Activated CD4-positive, CD25-positive, alpha-beta regulatory T cell treated with anti-CD3 and anti-CD28 coated beads, Interleukin-2, amount 50 U/mL, for 72 hours (primary cell): ENCODE measurements around the gene RAB27A.
"Not testable (repeated sequence)": the region's sequence is repeated elsewhere in the genome, so short reads cannot be mapped to it uniquely, and the experiment has no call there.

ENCODE experiments used
- DNase-seq: peaks from one replicate; pipeline ENCODE4 v3.0.0; 2021

The RAB27A gene

DNA sequence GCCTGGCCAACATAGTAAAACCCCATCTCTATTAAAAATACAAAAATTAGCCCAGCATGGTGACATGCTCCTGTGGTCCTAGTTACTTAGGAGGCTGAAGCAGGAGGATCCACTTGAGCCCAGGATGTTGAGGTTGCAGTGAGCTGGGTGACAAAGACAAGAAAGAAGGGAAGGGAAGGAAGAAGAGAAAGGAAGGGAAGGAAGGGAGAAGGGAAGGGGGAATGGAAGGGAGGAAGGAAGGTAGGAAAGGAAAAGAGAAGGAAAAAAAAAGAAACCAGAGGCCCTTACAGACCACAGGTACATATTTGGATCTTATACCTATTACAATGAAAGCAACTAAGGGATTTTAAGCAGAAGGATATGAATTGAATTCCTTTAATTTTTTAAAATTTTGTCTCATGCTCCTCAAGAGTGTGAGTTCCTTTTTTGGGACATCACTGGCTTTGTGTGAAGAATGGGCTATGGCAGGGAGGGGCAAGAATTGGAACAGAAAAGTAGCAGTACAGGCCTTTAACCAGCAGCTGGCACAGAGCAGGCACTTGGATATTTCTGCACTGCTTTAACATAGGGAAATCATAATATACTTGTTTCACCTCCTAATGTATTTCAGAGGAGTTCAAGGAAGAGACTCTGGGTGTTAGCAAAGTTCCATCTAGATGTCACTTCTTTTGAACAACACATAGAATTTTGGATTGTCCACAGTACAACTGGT lies 7.9 kb downstream of the RAB27A start:
- no peak for DNase-seq

DNA sequence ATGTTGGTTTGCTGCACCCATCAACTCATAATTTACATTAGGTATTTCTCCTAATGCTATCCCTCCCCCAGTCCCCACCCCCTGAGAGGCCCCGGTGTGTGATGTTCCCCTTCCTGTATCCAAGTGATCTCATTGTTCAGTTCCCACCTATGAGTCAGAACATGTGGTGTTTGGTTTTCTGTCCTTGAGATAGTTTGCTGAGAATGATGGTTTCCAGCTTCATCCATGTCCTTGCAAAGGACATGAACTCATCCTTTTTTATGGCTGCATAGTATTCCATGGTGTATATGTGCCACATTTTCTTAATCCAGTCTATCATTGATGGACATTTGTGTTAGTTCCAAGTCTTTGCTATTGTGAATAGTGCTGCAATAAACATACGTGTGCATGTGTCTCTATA lies 9.0 kb downstream of the RAB27A start:
- not testable (repeated sequence) for DNase-seq

DNA sequence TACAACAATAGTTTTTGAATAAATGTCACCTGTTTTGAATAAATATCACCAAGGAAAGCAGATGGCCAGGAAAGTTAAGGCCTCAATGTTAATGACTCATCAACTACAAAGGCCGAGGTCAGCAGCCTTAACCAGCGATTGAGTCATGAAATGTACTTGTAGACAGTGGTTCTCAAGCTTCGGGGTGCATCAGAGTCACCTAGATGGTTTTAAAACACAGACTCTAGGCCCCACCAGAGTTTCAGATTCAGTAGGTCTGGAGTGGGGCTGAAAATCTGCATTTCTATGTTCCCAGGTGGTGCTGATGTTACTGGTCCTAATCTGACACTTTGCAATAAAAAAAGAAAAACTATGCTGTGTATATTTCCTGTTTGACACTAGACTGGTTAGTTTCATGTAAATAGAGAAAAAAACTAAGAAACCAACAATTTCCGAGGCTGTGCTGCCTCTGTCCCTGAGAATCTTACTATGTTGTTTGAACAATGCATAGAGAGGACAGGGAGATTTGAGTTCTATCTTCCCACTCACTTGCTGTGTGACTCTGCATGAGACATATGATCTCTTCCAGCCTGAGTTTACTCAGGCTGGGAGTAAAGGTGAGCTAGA lies 9.8 kb downstream of the RAB27A start:
- DNase-seq: peak; percentile 43

DNA sequence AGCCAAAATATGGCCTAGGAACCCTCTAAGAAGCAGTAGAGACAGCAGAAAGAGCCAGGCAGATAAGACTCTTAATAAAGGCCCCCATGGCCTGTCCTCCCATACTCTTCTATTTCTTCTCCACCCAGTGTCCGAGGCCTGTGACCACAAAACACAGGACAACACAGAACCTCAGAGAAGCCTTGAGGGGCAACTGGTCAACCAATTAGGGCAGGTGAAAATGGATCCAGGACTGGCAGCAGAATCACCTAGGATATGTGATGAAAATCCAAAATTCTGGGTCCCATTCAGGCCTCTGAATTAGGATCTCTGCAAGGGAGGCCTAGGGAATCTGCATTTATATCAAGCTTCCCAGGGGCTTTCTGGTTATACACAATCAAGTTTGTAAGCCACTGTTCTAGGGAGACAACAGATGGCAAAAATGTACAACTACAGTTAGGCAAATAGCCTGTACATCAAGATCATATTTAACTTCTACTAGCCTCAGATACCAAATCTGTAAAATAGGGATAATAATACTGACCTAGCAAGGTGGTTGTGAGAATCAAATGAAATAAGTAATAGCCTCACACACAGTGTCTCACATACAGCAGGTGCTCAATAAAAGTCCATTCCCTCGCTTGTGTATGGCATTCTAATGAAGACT lies 10.4 kb downstream of the RAB27A start:
- no peak for DNase-seq

DNA sequence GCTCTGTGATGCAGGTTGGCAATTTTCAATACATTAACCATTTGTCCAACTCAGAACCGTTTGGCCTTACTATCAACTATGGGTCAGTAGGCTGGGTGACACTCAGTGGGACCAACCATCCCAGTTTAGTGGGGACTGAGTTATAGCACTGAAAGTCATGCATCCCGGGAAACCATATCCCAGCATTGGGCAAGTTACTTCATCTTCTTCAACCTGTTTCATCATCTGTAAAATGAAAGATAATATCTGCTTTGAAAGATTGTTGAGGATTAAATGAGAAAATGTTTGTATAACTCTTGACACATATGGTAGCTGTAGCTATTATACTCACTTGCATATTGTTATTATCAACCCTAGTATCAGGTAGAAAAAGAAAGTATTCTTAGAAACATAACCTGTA lies 11.9 kb downstream of the RAB27A start:
- no peak for DNase-seq

DNA sequence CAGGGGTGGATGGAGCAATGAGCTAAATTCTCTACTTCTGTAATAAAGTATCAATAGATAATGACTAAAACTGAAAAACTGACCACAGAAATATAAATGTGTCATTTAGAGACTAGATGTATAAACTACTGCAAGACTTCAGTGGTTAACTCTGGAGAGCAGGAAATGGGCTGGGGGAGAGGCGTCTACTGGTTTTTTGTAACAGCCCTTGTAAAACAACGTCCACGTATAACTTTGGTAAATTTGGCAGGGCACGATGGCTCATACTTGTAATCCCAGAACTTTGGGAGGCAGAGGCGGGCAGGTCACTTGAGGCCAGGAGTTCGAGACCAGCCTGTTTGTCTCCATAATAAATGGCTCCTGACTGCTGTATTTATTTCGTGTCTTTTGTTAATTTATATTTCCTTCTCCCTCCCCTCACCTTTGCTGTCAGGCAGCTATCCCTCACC lies 12.5 kb downstream of the RAB27A start:
- peak; percentile 52 for DNase-seq

DNA sequence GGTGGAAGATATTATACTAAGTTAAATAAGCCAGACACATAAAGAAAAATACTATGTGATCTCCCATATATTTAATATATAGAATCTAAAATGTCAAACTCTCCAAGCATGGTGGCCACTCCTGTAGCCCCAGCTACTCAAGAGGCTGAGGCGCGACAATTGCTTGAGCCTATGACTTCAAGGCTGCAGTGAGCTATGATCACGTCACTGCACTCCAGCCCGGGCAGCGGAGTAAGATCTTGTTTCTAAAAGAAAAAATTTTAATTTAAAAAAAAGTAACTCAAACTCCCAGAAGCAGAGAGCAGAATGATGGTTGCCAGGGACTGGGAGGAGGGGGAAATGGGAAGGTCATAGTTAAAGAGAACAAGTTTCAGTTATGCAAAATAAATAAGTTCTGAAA lies 13.3 kb downstream of the RAB27A start:
- no peak for DNase-seq

DNA sequence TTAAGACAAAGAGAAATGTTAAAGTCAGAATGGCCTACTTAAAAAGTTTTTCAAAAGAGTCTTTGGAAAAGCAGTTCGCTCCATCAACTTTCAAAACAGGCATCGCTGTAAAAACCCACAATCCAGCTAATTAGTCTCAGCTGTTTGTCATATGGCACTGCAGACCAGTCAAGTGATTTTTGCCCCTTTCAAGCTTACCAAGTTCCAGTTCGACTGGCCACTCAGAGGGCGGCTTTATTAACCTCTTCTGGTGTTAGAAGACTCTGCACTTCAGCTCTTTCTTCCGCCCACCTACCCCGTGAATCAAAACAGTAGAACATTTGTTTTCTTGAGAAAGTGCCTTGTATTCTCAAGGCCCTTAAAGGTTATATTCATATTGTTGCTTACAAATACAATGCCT lies 19.3 kb downstream of the RAB27A start:
- no peak for DNase-seq

DNA sequence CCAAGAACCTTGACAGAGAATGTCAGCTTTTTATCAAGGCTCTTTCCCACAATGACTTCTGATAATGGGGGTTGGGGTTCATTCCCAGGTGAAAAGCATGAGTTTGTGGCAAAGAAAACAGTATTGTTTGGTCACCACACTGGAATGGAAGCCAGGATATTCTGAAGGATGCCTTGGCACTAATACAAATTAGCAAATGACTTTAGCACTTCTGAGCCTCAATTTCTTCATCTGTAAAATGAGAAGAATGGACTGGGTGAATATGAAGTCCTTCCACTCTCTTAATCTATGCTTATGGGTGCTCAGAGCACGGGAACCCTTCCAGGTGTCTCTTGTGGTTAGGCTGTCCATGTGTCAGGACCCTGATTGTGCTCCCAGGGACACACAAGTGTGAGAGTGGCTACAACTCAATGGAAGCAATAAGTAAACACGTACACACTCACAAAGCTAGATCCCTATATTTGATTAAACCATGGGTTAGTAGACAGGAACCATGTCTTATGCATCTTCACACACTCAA lies 21.4 kb downstream of the RAB27A start:
- no peak for DNase-seq

DNA sequence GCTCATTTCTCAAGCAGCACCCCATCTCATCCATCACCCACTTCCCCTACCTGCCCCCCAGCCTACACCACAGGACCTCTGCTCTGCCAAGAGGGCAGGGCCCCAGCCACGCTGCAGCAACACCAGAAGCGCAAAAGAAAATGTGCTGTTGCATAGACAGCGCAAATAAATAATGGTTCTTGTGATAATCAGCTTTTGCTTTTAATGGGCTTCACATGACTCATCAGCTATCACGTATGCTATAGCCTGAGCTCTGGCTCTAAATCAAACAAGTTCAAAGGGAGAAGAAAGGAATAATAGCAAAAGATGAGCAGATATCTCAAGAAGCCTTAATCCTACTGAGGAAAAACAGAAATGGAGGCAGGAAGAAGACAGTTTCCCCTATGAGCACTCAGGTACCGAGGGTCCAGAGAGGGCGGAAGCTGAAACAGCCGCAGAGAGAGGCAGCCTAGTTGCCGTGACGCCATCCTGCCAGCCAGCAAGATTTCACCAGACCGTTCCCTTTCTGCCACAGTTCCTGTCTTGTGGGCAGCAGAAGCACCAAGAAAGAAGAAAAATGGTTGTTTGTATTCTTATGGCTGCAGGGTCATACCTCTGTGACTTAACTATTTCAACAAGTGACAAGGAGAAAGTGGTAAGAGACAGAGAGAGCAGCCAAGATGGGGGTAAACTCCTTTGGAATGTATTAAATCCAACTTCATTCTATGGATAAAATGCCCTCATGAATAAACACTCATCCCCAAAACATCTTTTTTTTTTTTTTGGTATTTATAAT lies 22.0 kb downstream of the RAB27A start:
- peak; percentile 52 for DNase-seq

DNA sequence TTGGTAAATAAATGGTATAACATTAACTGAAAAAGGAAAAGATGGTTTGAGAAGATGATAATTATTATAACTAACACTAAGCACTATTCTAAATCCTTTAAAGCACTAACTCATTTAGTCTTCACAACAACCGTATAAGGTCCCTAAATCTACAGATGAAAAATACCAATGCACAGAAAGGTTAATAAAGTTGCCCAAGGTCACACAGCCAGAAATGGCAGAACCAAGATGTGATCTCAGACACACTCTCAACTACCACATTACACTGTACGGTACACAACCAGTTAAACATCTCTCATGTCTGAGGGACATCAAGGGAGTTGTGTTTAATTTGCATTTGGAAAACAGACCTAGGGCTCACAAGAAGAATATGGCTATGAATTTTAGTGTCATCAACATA lies 23.1 kb downstream of the RAB27A start:
- no peak for DNase-seq

DNA sequence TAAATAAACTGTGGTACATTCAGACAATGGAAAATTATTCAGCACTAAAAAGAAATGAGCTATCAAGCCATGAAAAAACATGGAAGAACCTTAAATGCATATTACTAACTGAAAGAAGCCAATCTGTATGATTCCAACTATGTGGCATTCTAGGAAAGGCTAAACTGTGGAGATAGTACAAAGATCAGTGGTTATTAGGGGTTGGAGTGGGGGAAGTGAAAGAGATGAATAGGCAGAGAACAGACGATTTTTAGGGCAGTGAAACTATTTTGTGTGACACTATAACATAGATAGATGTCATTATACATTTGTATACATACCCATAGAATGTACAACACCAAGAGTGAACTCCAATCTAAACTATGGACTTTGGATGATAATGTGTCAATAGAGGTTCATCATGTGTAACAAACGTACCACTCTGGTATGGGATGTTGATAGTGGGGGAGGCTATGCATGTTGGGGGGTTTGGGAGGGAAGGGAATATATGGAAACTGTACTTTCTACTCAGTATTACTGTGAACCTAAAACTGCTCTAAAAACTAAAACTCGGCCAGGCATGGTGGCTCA lies 29.0 kb downstream of the RAB27A start:
- no peak for DNase-seq

DNA sequence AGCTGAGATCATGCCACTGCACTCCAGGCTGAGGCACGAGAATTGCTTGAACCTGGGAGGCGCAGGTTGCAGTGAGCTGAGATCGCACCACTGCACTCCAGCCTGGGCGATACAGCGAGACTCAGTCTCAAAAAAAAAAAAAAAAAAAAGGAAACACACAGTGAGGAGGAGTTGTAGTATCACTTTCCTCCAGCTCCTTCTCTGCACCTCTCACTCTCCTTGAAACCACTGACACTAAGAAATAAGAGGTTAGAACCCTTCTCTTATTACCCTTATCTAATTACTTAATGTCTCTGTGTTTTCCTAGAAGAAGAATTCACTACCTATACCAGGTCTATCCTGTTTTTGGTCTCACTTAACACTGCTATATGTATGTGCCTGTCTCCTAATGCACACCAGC lies 31.7 kb downstream of the RAB27A start:
- no peak for DNase-seq

DNA sequence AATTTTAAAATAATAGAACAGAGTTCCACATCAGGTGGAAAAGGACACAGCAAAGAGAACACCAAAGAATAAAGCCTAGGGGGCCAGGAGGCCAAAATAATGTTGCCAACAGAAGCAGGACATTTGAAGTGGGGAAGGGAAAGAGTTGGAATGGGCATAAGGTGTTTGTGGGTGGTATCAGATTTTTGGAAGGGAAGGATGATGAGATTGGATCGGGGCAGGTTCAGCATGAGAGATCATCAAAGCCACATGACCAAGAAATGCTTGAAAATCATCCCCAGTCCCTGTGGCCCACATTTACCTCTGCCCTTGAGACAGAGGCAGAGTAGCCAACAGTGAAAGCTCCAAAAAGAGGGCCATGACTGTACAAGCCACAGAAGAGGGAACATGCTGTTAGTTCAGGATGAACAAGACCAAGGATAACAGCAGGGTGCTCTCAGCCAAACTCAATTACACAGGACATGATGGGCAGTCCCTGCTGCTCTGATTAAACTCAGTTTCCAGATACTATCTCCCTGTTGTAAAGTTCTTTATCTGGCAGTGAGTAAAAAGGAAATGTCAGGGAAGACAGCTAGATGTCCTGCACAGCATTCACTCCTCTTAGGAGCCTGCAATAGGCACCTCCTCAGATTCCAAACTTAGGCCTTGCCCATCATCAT lies 32.5 kb downstream of the RAB27A start:
- no peak for DNase-seq

DNA sequence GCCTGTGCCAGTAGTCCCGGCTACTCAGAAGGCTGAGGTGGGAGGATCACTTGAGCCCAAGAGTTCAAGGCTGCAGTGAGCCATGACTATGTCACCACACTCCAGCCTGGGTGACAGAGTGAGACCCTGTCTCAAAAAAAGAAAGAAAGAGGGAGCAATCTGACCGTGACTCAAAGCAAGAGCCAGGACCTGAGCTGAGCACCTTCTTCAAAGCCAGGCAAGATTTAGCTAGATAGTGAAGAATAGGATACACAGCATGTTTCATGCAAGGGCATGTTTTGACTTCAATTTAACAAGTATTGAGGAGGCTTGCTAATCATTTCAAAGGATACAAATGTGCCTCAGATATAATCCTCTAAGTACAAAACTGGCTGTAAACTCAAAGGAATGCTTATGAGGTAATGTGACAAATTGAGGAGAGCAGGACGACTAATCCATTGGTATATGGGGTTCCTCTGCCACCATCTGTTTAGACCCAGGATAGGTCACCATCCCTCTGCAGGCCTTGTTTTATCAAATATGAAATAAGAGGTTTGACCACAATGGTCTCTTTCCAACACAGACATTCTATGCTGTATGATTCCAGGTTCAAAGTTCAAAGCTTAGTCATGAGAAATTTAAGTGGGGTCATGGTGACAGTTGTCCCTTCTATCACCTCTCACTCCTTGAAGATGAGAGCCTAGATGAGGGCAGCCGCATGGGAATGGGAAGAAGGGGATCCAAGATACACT lies 33.2 kb downstream of the RAB27A start:
- no peak for DNase-seq

DNA sequence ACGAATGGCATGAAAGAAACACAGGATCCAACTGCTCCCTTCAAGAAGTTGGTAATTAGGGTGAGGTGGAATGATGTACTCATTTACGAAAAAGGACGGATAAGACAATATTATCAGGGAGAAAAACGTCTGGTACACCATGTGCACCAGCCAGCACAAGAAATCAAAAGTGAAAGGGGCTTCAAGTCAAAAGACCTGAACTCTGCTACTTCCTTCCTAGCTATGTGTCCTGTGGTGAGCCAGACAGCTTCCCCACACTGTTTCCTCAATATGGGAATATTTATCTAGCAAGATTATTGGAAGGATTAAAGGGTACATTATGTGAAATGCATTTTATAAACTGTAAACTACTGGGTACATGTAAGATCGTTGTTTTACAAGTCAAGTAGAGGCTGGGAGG lies 33.9 kb downstream of the RAB27A start:
- no peak for DNase-seq

DNA sequence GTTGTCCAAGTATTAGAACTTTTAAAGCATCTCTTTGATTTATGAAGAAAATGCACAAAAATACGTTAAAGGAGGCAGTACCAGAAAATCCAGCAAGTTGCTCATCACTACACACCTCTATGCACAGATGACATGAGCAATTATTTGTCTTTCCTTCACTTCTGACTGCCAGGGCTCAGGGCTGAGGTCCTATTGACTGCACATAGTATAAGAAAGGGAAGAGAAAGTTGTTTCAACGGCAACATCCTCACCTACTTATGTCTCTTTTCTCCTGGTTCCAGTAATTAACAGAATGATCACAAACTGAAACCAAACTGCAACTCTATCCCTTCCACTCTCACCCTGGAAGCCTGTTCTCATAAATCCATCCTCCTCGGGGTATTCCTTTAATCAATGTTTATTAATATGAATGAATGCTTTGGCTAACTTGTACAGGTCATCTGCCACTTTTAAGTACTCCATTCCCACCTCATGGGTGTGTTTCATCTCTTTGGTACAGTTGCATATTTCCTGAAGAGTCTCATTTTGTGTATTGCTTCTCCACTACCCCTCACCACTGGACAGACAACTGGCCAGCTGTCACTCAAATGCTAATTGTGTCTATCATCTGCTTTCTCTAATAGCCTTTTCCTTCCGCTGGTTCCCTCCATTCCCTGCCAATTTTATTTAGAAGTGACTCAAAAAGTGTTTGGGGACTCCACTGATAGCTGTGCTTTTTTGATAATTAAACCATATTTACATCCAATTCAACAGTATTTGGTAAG lies 34.5 kb downstream of the RAB27A start:
- DNase-seq: no peak

DNA sequence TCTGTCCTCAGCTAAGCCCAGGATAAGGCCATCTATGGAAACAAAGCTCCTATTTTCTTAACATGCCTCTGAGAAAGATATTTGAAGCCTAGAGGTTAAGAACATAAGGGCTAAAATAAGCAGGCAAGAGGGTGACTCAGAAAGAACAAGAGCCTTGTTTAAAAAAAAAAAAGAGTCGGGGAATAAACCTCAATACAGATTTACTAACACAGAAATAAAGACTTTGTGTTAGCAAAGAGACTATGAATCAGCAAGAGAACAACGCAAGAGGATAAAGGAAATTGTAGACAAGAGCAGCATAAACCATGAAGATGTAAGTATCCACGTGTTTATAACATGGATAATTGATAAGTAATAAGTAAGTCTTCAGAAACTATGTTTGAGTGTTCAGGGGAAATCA lies 36.0 kb downstream of the RAB27A start:
- no peak for DNase-seq

DNA sequence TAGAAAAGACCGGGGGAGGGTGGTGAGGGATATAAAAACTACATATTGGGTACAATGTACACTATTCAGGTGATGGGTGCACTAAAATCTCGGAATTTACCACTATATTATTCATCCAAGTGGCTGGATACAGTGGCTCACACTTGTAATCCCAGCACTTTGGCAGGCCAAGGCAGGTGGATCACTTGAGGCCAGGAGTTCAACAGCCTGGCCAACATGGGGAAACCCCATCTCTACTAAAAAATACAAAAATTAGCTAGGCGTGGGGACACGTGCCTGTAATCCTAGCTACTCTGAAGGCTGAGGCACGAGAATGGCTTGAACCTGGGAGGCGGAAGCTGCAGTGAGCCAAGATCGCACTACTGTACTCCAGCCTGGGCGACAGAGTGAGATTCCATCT lies 37.4 kb downstream of the RAB27A start:
- not testable (repeated sequence) for DNase-seq

DNA sequence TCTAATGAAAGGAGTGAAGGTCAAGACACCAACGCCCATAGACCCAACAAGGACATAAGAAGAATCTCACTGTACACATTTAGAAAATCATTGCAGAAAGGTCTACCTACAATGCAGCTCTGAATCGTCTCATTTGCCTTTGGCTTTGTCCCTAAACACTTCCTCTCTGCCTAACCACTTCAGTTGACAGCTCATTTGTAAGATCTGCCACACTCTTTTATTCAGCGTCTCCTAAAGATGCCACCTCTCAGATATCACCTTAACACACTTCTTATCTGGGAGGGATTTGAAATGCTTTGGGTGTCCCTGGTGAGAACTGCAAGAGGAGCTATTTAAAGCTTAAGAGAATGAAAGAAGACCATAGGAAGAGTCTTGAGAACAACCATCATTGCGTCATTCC lies 38.7 kb downstream of the RAB27A start:
- DNase-seq: no peak

DNA sequence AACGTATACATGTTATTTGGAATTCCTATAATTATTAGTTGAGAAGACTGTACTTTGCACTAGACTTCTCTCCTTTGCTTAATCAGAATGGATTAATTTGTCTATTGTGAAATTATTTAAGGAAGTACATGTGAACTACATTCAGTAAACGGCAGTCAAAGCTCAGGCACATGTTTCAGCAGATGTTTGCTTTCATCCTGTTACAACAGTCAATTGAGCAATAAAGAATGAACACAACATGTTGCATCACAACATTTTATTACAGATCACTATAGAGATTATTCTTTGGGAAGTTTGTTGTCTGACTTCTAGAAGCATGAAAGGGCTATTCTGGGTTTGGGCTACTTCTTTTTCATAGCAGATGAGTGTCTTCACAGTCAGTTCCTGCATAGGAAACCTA lies 39.2 kb downstream of the RAB27A start:
- DNase-seq: no peak
